Chondrocyte (in vitro differentiated cells): Measurements from ENCODE around the gene LEUTX. TPM values are rescaled to one million over a fixed set of nuclear protein-coding genes. Genes with fewer than 3 reads are reported as not detected.

Experiments
- DNase-seq: peaks from one replicate; pipeline ENCODE4 v3.0.0; 2021; ENCODE audit warnings: mixed read lengths, low spot score
- H3K27ac Mint-ChIP-seq: one replicate; pipeline ENCODE4 v1.8.0; 2021; ENCODE audit warnings: mild to moderate bottlenecking, moderate library complexity, mixed read lengths; ENCODE audit not compliant: unreplicated experiment
- H3K27me3 Mint-ChIP-seq: 2 replicates; pipeline ENCODE4 v1.8.0; 2021; ENCODE audit warnings: low read depth, mixed read lengths
- H3K36me3 Mint-ChIP-seq: 2 replicates; pipeline ENCODE4 v1.8.0; 2021; ENCODE audit warnings: low read depth, mixed read lengths
- H3K4me1 Mint-ChIP-seq: 2 replicates; pipeline ENCODE4 v1.8.0; 2021; ENCODE audit warnings: low read depth, mild to moderate bottlenecking, mixed read lengths
- H3K4me3 Mint-ChIP-seq: one replicate; pipeline ENCODE4 v1.8.0; 2021; ENCODE audit warnings: mild to moderate bottlenecking, moderate library complexity, mixed read lengths; ENCODE audit not compliant: unreplicated experiment
- H3K9me3 Mint-ChIP-seq: 2 replicates; pipeline ENCODE4 v1.8.0; 2021; ENCODE audit warnings: low read depth, mixed read lengths
- long read RNA-seq: library from polyadenylated mRNA; stranded (forward); transcript quantifications from one replicate; pipeline ENCODE4 v2.0.0, GENCODE V29; 2021
- total RNA-seq: library from RNA; stranded (reverse); gene quantifications from 3 replicates; pipeline ENCODE4 v1.2.1, GENCODE V29; 2021
- TF ChIP-seq, protein P1 (sequence below): fragments of 200-600 bp; sonication (generic); IDR thresholded peaks from 2 replicates; pipeline ENCODE4 v1.5.0; 2021; ENCODE audit warnings: antibody characterized with exemption, mild to moderate bottlenecking, moderate library complexity

LEUTX gene, protein sequence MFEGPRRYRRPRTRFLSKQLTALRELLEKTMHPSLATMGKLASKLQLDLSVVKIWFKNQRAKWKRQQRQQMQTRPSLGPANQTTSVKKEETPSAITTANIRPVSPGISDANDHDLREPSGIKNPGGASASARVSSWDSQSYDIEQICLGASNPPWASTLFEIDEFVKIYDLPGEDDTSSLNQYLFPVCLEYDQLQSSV
- not detected in 3 replicates for total RNA-seq
- long read RNA-seq = 0 reads

DNA sequence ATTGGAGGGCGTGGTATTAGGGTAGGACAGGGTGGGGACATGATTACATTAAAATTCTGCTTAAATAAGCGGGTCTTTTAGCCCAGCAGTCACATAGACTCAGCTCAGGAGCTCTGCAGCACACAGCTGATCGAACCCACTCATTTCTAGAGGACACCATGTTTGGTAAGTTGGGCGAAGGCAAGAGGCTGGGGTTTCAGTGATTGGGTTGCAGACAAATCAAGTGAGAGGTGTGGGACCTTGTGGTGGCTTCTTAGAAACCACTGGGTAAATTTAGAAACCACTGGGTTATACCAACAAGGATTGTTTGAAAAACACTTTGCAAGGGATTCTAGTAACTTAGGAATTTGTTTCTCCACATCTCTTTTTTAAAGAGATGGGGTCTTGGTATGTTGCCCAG is at the start of gene LEUTX:
LEUTX (plus strand) TSS at position 92 of the 400 bp plus-strand sequence; CDS start at position 159, 67 bp downstream.
- Mint-ChIP-seq H3K9me3 (no peaks in the 10 kb centered on the region), H3K4me3 (no peak within 1 kb of the TSS), H3K36me3 (no peaks in the 10 kb centered on the region), H3K4me1 (no peaks in the 10 kb centered on the region), H3K27me3 (peaks cover 31% of the 10 kb centered on the region), H3K27ac (no peak within 1 kb of the TSS)
- DNase-seq = no peak
- TF ChIP-seq, protein P1, sequence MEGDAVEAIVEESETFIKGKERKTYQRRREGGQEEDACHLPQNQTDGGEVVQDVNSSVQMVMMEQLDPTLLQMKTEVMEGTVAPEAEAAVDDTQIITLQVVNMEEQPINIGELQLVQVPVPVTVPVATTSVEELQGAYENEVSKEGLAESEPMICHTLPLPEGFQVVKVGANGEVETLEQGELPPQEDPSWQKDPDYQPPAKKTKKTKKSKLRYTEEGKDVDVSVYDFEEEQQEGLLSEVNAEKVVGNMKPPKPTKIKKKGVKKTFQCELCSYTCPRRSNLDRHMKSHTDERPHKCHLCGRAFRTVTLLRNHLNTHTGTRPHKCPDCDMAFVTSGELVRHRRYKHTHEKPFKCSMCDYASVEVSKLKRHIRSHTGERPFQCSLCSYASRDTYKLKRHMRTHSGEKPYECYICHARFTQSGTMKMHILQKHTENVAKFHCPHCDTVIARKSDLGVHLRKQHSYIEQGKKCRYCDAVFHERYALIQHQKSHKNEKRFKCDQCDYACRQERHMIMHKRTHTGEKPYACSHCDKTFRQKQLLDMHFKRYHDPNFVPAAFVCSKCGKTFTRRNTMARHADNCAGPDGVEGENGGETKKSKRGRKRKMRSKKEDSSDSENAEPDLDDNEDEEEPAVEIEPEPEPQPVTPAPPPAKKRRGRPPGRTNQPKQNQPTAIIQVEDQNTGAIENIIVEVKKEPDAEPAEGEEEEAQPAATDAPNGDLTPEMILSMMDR = no peak

DNA sequence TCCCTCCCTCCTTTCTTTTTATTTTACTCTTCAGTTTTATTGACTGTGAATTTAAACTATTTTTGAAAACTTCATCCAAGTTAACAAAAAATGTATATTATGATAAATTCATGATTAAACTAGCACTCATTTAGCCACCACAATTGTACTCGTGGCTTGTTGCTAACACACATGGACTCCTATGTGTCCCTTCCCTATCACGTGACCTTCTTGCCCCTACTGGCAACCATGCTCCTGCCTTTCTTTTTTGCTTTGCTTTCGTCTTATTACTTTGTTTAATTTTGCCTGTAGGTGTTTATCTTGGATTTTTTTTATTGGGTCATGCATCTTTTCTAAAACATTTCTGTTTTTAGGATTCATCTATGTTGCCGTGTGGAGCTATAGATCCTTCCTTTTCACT is 49.1 kb upstream of the LEUTX start:
- no peak for DNase-seq
- no peak overlapping the region for H3K4me3 Mint-ChIP-seq

DNA sequence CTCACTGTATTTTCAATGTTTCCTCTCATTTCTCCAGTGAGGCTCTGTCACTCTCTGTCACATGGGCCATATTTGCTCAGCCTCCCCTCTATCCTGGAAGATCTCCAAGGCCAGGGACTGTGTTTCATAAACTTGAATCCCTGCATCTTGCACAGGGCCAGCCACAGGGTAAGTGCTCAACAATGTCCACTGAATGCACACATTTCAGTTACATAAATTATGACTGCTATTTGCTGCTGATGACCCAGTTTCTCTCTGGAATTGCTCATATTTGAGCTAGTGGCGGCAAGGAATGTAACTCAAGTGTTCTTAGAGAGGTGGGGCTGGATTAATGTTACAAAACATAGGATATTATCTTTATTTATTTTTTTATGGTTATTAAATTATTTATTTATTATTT is 47.0 kb upstream of the LEUTX start:
- Mint-ChIP-seq H3K27me3 (peaks cover 15% of the 10 kb centered on the region), H3K36me3 (no peaks in the 10 kb centered on the region)

More for the DNA sequence above, 49.1 kb upstream of the LEUTX start:
- Mint-ChIP-seq H3K27me3 (peaks cover 15% of the 10 kb centered on the region), H3K36me3 (no peaks in the 10 kb centered on the region), H3K4me1 (no peaks in the 10 kb centered on the region), H3K27ac (no peak overlapping the region), H3K9me3 (peaks cover 7% of the 10 kb centered on the region)
- TF ChIP-seq, protein P1 = no peak

DNA sequence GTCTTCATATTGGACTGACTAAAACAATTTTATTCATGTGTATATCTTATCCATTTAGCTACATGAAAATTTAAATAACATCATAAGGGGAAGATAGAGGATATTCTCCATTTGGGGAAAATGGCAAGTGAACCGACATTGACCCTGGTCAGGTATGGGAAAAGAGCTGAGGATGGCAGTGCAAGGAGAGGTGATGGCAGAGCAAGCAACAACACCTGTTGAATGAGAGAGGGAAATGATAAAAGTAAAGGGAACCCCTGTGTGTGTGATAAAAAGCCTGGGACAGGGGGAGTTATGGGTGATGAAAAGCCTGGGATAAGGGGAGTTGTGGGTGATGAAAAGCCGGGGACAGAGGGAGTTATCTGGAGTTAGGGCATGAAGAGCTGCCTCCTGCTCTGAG is 44.8 kb upstream of the LEUTX start:
- DNase-seq = no peak
- no peaks in the 10 kb centered on the region for H3K4me1 Mint-ChIP-seq
- TF ChIP-seq, protein P1 = no peak
- H3K27ac Mint-ChIP-seq = no peak overlapping the region
- H3K9me3 Mint-ChIP-seq = peaks cover 7% of the 10 kb centered on the region
- H3K36me3 Mint-ChIP-seq = no peaks in the 10 kb centered on the region
- H3K4me3 Mint-ChIP-seq = no peak overlapping the region
- H3K27me3 Mint-ChIP-seq = peaks cover 16% of the 10 kb centered on the region

More for the DNA sequence above, 47.0 kb upstream of the LEUTX start:
- DNase-seq = no peak
- no peak overlapping the region for H3K27ac Mint-ChIP-seq
- TF ChIP-seq, protein P1 = no peak
- peaks cover 7% of the 10 kb centered on the region for H3K9me3 Mint-ChIP-seq
- H3K4me1 Mint-ChIP-seq = no peaks in the 10 kb centered on the region
- H3K4me3 Mint-ChIP-seq = no peak overlapping the region

DNA sequence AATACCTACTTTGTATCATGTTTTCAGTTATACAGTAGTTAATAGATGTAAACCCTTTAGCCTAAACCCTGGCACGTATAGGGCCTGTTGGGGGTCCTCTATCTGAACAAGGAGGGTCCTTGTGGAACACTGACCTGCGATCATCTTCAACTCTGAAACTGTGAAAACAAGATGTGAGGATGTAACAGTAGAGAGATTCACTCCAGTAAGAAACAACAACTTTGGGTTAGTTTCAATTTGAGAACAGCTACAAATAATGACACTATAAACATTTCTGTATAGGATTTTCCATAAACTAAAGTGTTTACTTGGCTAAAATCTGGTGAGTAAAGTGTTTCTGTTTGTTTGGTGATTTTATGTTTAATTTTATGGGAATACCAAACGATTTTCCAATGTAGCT is 43.0 kb upstream of the LEUTX start:
- Mint-ChIP-seq H3K4me3 (no peak overlapping the region), H3K9me3 (peaks cover 7% of the 10 kb centered on the region), H3K36me3 (no peaks in the 10 kb centered on the region), H3K27ac (no peak overlapping the region), H3K4me1 (no peaks in the 10 kb centered on the region), H3K27me3 (peaks cover 19% of the 10 kb centered on the region)
- DNase-seq = no peak
- TF ChIP-seq, protein P1 = no peak
